Body of pancreas (tissue), 4 donors: Measurements from ENCODE around the gene RAB5A.

ENCODE experiments used
- POLR2A ChIP-seq, 3 donors: fragments of 450-650 bp; IDR thresholded peaks; one replicate each; pipeline ENCODE4 v1.6.1; 2016; ENCODE audit warnings: antibody characterized with exemption in 3 of 3, mild to moderate bottlenecking in 2 of 3
- TF ChIP-seq, protein P1 (sequence below), 7 experiments: fragments of 450-650 bp in 4 of 7; fragments of 200-600 bp in 3 of 7; sonication (generic) in 3 of 7; IDR thresholded peaks; one replicate each; pipeline ENCODE4 v1.5.1; 2016 to 2019; ENCODE audit warnings: antibody characterized with exemption in 7 of 7

- TF ChIP-seq, protein P1, sequence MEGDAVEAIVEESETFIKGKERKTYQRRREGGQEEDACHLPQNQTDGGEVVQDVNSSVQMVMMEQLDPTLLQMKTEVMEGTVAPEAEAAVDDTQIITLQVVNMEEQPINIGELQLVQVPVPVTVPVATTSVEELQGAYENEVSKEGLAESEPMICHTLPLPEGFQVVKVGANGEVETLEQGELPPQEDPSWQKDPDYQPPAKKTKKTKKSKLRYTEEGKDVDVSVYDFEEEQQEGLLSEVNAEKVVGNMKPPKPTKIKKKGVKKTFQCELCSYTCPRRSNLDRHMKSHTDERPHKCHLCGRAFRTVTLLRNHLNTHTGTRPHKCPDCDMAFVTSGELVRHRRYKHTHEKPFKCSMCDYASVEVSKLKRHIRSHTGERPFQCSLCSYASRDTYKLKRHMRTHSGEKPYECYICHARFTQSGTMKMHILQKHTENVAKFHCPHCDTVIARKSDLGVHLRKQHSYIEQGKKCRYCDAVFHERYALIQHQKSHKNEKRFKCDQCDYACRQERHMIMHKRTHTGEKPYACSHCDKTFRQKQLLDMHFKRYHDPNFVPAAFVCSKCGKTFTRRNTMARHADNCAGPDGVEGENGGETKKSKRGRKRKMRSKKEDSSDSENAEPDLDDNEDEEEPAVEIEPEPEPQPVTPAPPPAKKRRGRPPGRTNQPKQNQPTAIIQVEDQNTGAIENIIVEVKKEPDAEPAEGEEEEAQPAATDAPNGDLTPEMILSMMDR (IDR thresholded peaks at IDR 0.05) = no peak
- no peak for TF ChIP-seq POLR2A (IDR thresholded peaks at IDR 0.05)
Observed at GRCh38 chr3:20023623-20024405, 76.9 kb downstream of the RAB5A start.
